ENCODE results near the gene ZNF263.

Gene ZNF263

GRCh38 chr16:3328643-3329042 is 45.4 kb downstream of the ZNF263 start:
- H3K27ac ChIP-seq: no peak overlapping the region
- TF ChIP-seq ZFX (IDR thresholded peaks at IDR 0.05) (no peak), CTCF (conservative IDR thresholded peaks at IDR 0.05) (no peak)

Data from C4-2B (cell line).